GM19463 (cell line): ENCODE results near the gene KCTD2.
"Not testable (repeated sequence)": the region's sequence is repeated elsewhere in the genome, so short reads cannot be mapped to it uniquely, and the experiment has no call there.

ENCODE experiments used
- ATAC-seq: cut with Tn5 transposase; IDR thresholded peaks from one replicate; pipeline ENCODE4 v1.9.1; 2021; ENCODE audit warnings: mild to moderate bottlenecking, moderate library complexity; ENCODE audit not compliant: unreplicated experiment

The KCTD2 gene, protein sequence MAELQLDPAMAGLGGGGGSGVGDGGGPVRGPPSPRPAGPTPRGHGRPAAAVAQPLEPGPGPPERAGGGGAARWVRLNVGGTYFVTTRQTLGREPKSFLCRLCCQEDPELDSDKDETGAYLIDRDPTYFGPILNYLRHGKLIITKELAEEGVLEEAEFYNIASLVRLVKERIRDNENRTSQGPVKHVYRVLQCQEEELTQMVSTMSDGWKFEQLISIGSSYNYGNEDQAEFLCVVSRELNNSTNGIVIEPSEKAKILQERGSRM

DNA sequence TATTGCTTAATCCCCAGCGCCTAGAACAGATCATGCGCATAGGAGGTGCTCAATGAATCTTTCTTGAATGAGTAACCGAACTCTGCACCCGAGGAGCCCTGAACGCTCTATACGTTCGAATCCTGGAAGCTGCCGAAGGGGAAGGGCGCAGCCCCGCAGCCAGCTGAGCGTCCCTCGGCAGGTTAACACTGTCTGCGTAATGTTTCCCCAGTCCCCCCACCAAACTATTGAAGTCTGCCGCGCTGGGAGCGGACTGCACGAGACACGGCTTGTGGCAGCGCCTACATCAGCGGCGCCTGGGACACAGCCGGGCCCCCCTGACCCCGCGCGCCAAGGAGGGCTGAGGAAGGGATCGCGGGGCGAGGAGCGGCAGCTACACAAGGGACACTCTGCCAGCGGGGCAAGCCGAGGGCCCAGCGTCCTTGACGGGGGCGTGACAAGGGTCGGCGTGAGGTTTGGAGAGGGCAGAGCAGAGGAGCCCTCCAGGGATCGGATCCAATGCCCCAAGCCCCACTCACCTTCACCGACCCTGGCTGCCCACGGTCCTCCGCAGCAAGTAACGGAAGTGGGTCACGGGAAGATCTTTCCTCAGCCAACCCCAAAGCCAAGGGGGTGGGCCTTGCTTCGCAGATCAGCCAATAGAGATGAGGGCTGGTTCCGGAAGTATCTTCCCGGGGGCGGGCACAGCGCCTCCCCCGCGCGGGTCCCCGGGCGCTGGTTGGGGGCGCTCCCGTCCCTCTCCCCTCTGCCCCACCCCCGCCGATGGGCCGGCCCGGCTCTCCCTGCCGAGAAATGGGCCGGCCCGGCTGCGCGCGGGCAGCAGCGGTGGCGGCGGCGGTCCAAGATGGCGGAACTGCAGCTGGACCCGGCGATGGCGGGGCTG, at the start of gene KCTD2, which contains the start of gene ATP5PD:
Gene KCTD2, plus strand, starts transcription at position 819 of the 883 bp plus-strand sequence. Its CDS starts 26 bp downstream, at position 845.
Gene ATP5PD, minus strand, starts transcription at position 563 of the 883 bp plus-strand sequence. CDS start 4,319 bp downstream, outside the sequence.
- ATAC-seq = peak; percentile 92

DNA sequence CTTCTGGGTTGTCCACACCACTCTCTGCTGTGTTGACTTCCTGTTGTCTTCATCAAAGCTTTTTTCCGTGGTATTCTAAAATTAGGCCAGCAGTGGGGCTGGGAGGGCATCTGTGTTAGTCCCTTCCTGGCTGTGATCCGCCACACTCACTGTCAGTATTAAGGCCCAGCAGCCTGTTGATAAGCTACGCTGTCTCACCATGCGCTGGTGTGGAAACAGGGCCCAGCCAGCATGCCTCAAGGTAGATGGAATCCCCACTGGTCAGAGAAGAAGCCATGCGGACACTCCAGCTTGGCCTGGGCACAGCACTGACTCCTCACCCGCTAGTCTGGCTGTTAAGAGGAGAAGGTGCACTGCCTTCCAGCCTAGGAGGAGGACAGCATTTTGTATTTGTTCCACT, 48.2 kb upstream of the KCTD2 start:
- ATAC-seq = no peak

DNA sequence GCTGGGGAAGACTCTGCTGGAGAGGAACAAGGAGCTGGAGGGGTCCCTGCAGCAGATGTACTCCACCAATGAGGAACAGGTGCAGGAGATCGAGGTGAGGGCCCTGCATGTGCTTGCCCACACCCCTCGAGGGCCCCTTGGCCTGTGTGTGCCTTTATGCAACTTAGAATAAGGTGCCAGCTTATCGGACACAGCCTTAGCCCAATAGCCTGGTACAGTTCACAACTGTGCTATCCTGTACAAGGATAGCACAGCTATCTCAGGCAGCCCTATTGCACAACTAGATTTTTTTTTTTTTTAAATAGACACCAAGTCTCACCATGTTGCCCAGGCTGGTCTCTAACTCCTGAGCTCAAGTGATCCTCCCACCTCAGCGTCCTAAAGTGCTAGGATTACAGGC, 47.5 kb upstream of the KCTD2 start:
- ATAC-seq = no peak

DNA sequence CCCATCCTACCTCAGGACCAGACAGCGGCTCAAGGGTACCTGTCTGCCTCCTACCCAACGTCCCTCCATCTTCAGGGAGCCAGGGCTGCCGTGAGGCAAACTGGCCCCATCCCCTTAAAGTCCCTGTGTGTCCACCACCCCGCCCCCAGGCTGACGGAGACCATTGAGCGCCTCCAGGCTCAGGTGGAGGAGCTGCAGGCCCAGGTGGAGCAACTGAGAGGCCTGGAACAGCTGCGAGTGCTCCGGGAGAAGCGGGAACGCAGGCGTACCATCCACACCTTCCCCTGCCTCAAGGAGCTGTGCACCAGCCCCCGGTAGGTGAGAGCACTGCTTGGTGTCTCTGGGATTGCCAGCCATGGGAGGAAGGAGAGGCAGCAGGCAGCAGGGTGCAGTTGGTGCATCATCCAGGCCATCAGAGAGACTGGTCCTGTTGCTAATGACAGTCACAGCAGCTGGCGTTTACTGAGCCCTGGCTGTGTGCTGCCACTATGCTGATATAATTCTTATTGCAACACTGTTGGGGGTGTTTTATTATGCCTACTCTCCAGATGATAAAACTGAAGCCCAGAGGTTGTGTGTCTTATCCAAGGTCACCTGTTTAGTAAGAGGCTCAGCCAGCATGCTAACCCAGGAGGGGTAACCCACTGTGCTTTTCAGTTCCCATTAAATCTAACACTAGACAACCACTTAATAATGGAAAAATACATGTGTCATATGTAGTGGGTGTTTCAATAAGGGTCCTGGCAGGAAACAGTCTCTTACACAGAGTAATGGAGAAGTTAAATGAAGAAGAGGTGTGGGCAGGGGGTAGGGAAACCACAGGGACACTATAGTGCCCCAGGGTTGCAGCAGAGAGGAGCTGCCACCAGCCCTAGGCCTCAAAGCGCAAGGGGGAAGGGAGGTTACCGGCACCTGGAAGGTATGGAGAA, 44.8 kb upstream of the KCTD2 start:
- no peak for ATAC-seq

DNA sequence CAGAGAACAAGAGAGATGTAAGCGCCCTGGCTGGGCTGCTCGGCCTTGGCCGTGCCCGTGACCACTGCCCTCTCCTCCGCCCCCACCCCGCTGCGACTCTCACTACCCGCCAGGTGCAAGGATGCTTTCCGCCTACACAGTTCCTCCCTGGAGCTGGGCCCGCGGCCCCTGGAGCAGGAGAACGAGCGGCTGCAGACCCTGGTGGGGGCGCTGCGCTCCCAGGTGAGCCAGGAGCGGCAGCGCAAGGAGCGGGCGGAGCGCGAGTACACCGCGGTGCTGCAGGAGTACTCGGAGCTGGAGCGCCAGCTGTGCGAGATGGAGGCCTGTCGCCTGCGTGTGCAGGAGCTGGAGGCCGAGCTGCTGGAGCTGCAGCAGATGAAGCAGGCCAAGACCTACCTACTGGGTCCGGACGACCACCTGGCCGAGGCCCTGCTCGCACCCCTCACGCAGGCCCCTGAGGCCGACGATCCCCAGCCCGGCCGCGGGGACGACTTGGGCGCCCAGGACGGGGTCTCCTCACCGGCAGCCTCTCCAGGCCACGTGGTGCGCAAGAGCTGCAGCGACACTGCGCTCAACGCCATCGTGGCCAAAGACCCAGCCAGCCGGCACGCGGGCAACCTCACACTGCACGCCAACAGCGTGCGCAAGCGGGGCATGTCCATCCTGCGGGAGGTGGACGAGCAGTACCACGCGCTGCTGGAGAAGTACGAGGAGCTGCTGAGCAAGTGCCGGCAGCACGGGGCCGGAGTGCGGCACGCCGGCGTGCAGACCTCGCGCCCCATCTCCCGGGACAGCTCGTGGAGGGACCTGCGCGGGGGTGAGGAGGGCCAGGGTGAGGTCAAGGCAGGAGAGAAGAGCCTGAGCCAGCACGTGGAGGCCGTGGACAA, 43.7 kb upstream of the KCTD2 start:
- no peak for ATAC-seq

DNA sequence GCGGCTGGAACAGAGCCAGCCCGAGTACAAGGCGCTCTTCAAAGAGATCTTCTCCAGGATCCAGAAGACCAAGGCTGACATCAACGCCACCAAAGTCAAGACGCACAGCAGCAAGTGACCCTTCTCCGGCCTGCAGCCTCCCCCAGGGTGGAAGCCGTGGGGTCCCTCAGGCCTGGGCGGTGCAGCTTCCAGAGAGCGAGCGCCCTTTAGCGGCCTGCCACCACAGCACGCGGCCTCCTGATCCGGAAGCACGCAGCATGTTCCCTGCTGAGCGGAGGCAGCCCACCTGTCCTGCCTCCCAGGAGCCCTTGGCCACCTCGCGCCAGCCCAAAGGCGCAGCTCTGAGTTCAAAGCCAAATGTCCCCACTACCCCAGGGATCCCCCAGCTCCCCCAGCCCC, 43.1 kb upstream of the KCTD2 start:
- no peak for ATAC-seq

DNA sequence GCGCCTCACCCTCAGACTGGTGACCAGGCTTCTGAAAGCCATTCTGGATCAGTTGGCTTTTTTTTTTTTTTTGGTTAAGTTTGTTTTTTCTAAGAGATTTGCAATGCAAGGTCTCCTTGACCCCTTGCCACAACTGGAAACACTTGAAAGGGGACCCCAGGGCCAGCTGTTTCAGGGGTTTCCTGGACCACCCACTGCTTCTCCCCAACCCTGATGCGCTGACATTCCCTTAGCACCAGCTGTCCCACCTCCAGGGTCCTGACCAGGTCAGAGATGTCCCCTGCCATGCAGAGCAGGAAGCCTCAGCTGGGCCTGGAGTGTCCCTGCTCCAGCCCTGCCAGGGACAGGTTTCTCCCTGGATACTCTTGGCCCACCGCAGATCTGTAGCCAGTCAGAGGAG, 42.7 kb upstream of the KCTD2 start:
- no peak for ATAC-seq

DNA sequence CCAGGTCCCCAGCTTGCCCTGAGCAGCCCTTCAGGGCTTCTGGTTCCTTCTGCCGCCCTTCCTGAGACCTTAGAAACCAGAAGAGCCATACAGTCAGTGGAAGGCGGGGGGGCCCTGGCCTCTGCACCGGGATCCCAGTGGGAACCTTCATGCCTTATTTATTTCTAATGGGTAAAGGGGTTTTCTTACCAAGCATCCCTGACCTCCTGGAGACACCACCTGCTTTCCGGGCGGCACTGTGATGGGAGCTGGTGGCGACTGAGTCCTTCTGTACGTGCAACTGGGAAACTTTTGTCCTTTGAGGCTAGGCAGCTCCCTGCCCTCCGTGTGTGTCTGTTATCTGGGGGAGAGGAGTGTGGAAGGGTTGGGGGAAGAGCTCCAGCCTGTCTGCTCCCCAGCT, 41.7 kb upstream of the KCTD2 start:
- ATAC-seq = no peak

DNA sequence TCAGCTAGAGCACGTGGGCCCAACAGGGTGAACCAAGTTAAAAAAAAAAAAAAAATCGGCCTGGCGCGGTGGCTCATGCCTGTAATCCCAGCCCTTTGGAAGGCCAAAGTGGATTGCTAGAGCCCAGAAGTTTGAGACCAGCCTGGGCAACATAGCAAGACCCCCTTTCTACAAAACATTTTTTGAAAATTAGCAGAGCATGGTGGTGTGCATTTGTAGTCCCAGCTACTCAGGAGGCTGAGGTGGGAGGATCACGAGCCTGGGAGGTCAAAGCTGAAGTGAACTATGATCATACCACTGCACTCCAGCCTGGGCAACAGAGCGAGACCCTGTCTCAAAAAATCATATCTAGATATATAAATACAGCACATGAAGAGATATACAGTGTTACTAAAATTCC, 40.9 kb upstream of the KCTD2 start:
- ATAC-seq = not testable (repeated sequence)

DNA sequence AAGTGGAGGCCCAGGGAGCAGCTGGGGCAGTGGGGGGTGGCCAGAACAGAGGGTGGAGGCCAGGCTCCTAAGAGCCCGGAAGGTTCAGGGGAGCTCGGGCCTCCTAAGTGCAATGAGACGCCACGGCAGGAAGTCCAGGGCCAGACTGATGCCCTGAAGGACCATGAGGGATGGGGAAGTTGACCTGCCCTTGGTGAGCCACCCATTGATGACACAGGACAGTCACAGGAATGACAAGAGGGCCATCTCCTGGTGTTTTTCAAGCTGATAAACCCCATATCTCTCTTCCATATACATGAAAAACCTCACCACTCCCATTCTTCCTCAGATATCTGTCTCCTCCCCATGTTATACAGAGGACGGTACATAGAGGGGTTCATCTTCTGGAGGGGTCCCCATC, 40.4 kb upstream of the KCTD2 start:
- no peak for ATAC-seq

DNA sequence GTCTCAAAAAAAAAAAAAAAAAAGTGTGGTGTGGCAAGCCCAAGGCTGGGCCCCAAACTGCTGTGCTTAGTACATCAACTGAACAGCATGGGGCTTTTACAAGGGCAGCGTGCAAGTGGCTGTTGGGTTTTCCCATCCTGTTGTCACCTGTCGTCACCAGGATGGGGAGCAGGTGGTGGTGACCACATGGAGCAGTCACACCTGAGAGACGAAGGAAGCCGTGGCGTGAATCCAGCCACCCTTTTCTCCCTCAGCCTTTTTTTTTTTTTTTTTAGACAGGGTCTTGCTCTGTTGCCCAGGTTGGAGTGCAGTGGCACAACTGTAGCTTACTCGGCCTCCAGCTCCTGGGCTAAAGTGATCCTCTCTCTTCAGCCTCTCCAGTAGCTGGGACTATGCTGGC, 38.7 kb upstream of the KCTD2 start:
- no peak for ATAC-seq

DNA sequence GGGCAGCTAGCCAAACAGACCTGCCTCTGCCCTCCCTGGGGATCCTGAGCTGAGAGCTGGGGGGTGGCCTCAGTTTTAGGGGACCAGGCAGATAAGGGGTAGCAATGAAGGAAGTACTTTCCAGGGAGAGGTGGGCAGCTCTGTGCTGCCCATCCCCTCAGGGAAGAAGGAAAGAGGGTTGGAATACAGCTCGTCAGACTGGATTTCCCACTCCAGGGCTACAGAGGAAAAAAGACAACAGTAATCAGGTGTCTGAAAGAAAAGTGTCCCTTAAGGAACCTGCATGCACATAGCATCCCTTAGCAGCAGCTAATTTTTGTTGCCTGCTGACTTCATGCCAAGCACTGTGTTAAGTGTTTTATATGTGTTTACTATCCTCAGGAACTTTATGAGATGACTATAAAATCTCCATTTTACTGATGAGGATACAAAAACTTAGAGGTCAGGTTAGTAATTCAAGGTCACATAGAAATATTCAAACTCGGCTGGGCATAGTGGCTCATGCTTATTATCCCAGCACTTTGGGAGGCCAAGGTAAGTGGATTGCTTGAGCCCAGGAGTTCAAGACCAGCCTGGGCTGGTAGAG, 37.8 kb upstream of the KCTD2 start:
- ATAC-seq = no peak

DNA sequence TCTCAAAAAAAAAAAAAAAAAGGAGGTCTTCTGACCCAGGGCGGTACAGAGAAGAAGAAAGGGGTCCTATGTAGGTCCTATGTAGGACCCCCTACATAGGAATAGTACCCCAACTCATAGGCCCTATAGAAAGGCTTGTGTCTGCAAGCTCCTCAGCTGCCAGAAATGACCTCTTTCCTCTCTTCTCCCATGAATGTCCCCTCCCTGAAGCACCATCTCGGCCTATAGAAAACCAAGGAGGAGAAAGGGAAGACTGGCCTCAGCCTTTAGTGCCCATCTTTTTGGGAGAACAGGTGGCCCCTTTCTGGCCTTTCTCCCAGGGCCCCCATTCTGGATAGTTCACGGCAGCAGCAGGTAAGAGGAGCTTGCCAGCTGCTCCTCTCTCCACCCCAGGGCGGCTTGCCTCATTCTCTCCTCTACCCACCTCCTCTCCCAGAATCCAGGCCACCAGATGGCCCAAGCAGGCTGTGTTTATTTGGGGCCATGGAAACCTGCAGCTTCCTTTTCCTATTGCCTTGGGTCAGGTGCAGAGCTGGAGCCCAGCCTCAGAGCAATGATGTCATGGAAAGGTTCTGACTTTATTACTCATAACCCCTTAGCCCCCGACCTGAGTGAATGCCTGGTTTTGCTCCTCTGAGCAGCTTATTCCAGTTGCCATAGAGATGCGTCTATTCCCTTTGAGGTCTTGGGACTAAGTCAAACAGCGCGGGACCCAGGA, 36.2 kb upstream of the KCTD2 start:
- no peak for ATAC-seq

DNA sequence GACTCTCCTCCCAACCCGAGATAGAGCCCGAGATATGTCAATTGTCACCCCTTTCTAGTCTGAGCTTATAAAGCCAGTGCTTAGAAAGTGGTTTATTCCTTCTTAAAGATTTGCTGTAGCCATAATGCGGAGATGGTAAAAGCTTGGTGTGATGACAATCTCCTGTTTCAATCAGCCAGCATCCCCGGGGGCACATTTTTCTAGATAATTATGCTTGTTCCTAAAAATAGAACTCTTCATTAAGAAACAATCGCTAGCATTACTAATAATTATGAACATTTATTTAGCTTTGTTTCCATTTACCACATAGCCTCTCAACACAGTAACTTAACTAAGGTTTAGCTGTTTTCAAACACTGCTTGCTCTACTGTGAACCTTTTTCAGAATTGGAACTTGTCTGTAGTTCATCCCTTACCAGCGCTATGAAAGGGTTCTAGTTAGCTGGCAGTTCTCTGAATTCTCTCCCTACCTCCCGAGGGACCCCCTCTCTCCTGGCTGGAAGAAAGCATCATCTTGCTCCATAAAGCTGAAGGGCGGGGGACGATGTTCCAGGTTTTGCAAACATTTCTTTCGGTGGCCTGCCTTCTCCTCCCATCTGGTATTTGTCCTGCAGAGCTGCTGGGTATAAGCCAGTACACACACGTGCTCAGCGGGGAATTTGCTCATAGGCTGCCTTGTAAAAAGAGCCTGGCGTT, 35.5 kb upstream of the KCTD2 start:
- no peak for ATAC-seq

DNA sequence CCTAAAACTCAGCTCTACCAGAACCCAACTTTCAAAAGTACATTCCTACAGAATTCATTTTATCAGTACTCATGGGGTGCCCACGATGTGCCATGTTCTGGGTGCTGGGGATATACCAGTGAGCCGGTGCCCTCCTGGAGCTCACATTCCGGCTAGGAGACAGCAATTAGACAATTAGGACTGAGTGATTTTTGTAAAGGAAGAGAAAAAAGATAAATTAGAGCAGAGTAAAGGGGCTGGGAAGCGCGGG, 35.0 kb upstream of the KCTD2 start:
- no peak for ATAC-seq

DNA sequence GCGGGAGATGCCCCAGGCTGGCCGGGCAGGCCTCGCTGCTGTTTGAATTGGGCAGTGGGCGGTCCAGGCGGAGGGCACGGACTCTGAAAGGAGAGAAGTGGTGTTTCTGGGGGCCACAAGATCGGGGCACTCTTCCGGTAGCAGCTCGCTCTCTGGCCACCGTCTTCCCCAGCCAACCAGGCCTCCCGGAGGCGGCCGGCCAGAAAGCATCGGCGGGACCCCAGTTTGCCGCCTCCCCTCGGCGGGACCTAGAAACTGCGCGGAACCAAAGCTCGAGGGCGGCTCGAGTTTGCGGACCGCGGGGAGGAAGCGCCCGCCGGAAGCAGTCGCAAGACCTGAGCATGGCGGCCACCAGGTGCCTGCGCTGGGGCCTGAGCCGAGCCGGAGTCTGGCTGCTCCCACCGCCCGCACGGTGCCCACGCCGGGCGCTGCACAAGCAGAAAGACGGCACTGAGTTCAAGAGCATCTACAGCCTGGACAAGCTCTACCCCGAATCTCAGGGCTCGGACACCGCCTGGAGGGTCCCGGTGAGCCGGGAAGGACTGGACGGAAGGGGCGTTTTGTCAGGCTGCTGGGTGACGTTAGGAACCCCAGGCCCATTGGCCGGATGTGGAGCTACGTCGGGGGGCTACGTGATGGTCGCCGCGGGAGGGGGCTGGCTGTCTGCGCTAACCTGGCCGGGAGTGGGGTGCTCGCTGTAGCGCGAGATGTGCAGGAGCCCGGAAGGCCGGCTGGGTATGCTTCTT, 34.5 kb upstream of the KCTD2 start, which contains the start of gene MRPL58:
Gene MRPL58, plus strand, starts transcription at position 325 of the 746 bp plus-strand sequence. Its CDS starts 17 bp downstream, at position 342.
- ATAC-seq = peak; percentile 87

DNA sequence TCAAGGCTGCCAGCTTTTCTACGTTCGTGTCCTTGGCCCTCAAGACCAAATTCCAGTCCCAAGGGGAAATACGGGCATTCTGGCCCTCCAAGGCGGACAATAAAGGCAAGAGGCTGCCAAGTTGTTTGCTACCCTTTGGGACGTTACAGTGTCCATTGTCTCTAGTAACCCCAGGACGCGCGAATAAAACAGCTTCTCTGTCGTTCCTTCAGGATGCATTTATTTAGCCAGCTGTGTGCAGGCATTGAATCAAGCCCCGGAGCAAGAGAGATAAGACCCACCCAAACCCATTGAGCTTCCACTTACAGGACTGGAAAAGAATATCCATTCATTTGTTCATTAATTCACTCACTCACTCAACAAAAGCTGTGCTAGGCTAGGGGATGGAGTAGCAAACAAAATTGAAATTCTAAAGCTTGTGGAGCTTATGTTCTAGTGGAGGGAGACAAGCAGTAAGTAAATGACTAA, 33.9 kb upstream of the KCTD2 start:
- no peak for ATAC-seq

DNA sequence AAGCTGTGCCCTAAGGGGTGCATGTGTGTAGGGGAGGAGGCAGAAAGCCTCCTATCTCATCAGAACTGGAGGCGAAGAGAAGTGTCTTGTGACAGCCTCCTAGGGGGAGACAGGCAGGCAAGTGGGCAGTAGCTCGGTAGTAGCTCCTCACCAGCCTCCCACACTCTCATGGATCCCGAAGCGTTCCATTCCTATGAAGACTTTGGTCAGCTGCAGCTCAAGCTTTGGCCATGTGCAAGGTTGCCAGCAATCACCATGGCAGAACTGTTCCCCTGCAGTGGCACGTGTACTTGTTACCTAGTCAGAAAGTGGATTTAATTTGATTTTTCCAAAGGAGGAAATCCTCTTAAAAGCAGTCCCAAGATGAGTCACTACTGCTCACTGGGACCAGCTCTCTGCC, 27.9 kb upstream of the KCTD2 start:
- no peak for ATAC-seq
